A549 (cell line): ENCODE results near the gene SOCS7.

Experiments
- PHF8 ChIP-seq: fragments of 200-600 bp; sonication (generic); IDR thresholded peaks from 2 replicates; pipeline ENCODE4 v1.6.1; 2016; ENCODE audit warnings: low read depth, mild to moderate bottlenecking, antibody characterized with exemption, moderate library complexity, borderline replicate concordance
- POLR2A ChIP-seq: IDR thresholded peaks from 2 replicates; pipeline ENCODE4 v1.6.1; 2012; ENCODE audit warnings: mild to moderate bottlenecking, low read length
- TF ChIP-seq, protein P1 (sequence below): fragments of >200 bp; sonication (Bioruptor Twin); formaldehyde crosslinking; IDR thresholded peaks from 3 replicates; pipeline ENCODE4 v1.5.1; 2016

DNA sequence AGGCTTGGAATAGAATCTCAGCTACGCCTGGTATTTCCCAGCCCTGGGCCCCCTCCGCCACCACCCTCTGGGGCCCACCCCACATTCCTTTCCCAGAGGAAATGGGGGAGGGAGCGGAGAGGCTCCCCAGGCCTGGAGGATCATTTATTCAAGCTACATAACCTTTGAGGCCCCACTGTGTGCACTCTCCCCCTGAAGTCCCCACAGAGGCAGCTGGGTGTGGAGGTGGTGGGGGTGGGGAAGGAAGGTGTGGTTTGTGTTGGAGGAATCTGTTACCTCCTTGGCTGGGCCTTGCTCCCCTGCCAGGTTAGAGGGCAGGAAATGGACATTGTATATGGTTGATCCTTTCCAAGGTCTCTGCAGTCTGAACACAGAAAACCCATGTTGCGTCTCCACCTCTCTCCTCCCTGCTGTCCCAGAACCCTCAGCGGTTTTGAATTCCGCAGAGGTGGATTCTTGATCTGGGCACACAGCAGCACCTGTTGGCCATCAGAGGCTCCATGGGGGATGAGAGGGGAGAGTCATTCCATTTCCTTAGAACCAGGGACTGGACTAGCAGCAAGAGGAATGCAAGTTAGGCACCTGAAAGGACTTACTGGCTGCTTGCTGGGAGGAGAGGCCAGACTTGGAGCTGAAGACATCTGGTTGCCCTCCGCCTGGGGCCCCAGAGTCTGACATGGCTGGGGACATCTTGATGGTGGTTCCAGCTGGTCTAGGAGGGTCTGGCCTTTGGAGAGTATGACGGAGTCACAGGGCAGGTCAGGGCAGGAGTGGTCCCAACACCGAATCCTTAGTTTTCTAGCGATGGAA lies 99.6 kb downstream of the SOCS7 start:
- TF ChIP-seq PHF8 (no peak), POLR2A (no peak)
- TF ChIP-seq, protein P1, sequence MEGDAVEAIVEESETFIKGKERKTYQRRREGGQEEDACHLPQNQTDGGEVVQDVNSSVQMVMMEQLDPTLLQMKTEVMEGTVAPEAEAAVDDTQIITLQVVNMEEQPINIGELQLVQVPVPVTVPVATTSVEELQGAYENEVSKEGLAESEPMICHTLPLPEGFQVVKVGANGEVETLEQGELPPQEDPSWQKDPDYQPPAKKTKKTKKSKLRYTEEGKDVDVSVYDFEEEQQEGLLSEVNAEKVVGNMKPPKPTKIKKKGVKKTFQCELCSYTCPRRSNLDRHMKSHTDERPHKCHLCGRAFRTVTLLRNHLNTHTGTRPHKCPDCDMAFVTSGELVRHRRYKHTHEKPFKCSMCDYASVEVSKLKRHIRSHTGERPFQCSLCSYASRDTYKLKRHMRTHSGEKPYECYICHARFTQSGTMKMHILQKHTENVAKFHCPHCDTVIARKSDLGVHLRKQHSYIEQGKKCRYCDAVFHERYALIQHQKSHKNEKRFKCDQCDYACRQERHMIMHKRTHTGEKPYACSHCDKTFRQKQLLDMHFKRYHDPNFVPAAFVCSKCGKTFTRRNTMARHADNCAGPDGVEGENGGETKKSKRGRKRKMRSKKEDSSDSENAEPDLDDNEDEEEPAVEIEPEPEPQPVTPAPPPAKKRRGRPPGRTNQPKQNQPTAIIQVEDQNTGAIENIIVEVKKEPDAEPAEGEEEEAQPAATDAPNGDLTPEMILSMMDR: no peak
